Measurements from ENCODE around the gene SENP3.
"Not testable (repeated sequence)": the region's sequence is repeated elsewhere in the genome, so short reads cannot be mapped to it uniquely, and the experiment has no call there.

Gene SENP3

DNA sequence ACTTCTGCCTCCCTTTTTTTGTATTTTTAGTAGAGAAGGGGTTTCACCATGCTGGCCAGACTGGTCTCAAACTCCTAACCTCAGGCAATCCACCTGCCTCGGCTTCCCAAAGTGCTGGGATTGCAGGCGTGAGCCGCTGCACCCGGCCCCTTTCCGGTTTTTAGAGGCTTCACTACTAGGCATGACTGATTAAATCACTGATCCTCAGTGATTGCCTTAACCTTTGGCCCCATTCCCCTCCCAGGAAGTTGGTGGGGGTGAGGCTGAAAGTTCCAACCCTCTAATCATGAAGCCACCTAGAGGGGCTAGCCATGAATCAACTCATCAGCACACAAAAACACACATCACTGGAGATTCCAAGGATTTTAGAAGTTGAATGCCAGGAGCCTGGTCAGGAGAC is 35.8 kb downstream of the SENP3 start:
- DNase-seq, result not testable (repeated sequence)

DNA sequence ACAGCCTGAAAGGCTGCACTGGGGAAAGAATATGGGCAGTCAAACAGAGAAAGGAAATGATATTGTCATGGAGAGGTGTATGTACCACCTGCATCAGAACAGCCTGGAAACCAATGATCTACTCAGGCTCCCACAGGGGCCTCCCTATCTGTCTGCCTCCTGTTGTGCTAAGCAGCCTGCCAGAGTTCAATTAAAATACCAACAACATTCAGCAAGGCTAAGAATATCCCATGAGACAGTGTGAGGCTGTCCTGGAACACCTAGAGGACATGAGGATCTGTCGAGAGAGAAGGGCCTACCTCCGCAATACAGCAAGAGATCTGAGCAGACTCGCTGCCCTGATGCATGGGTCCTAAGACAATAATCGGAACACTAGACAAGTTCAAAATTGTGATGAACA is 44.6 kb downstream of the SENP3 start:
- no peak for DNase-seq

DNA sequence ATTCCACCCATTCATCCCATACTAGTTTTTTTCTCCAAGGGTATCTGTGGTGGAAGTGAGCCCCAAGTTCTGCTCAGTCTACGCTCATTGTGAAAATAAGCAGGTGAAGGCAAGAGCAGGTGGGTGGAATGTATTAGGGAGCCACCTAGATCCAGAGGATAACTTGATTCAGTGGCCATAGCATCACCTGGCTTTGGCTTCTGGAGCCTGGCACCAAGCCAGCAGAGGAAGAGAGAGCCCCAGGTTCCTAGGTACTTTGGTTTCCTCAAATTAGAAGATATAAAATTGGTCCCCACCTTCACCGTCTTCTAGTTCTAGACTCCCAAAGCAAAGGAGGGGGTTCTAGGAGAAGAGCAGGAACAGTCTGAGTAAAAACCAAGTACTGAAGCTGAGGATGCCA is 48.9 kb downstream of the SENP3 start:
- DNase-seq, result no peak

DNA sequence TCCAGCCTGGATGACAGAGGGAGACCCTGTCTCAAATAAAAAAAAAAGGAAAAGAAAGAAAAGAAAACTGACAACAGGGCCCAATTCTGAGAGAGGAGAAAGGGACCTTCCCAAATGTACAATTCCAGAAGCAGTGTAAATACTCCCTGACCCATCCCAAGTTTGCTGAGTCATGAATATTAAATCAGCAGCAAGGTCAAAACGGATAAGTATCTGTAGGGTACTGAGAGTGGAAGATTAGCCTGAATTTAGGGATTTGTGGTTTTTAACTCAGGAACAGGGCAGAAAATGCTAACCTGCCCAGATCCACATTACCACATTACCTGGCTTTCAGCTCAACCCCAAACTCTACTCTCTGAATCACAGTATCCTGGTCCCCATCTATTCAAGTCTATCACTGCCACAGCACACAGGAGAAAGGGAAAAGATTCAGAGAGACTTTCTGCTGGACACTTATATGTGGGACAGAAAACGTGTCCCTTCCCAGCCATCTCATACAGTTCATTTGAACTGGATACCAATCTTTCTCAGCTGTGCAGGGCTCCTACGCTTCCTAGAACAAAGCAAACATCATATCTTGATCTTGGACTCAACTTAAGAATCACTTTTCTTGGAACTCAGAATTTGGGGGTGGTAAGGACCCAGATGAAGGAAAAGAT is 50.0 kb downstream of the SENP3 start:
- DNase-seq, result no peak

DNA sequence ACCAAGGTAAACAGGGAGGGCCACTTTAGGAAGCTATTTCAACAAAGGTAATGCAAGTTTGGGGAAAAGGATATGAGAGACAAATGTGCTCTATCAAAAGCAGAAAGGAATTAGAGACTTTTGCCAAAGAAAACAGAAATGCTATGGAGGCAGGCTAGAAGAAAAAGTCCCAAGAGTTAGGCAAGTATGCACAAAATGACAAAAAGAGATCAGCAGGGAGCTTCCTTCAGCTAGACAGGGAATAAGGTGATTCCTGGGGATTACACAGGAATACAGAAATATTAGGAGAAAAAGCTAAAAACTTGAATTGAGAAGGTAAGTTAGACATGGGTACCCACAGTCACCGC is 50.5 kb downstream of the SENP3 start:
- DNase-seq, result no peak

DNA sequence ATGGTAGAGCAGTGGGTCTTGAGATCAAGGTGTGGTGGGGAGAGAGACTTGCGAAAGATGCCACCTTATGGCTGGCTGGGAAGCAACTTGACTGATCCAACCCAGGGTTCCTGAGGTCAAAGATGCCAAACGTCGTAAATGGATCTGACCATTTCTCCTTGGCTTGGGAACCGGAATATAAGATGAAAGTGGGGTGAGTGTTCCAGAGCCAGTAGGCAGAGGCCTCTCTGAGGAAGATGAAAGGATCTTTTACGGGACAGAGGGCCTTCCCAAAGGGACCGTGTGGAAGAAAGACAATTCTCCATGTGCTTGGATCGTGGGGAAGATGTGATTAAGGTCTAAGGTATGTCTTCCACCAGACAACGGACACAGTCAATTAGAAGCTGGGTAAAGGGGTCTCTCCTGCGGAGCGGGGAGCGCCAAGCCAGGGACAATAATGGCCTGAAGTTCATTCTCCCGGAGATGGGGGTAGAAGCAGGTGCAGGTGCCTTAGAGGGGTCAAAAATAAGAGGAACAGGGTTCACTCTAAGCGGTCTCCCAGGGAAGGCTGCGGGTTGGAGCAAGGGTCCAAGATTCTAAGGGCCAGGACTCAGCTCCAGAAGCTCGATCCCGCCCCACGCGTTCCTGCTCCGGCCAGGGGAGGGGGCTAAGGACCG is 52.2 kb downstream of the SENP3 start:
- DNase-seq, result no peak

DNA sequence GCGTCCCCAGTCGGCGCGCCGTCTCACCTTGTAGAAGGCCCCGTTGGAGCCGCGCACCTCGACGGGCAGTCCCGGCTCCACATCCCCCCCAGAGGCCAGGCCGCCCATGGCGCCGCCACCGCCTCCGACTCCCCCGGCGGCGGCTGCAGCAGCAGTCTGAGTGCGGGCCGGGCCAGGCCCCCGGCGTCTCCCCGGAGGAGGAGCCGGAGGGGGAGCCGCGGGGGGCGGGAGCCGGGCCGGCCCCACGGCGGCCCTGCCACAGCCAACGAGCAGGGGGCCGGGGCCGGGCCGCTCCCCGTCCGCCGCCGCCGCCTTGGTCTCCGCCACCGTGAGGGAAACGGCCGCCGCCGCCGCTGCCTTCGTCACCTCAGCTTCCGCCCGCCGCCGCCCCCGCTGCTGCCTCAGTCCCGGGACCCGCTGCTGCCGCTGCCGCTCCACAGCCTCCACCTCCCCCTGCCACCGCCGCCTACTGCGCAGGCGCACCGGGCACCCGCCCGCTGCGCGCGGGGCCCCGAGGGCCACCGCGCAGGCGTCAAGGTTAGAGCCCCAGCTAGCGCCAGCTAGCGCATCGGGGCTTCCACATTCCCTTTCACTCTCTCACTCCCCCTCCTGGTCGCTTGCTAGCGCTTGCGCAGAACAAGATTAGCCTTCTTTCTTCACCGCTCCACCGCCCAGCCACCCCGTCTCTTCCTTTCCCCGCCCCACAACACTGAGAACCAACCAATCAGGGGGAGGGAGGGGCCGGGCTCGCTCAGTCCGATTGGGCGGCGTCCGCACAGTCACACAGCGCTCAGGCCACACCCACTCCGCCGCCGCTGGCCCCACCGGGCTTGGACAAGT is 52.9 kb downstream of the SENP3 start, which contains the start of gene FXR2:
Gene FXR2 (minus strand): TSS at position 473 of the 840 bp plus-strand sequence. CDS start 365 bp downstream, at position 108.
- peak; percentile 98 for DNase-seq

DNA sequence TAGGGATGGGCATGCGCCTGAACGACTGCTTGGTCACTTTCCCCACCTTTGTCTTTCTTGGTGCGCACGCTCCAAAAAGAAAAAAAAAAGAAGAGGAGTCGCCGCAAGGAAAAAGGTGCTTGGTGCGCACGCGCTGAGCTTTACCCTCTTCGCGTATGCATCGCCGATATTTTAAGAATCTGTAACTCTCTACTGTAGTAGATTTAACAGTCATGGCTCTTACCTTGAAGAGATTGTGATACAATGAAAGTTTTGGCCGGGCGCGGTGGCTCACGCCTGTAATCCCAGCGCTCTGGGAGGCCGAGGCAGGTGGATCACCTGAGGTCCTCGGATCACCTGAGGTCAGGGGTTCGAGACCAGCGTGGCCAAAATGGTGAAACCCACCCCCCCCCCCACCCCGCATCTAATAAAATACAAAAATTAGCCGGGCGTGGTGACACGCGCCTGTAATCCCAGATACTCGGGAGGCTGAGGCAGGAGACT is 53.6 kb downstream of the SENP3 start:
- DNase-seq, result no peak

DNA sequence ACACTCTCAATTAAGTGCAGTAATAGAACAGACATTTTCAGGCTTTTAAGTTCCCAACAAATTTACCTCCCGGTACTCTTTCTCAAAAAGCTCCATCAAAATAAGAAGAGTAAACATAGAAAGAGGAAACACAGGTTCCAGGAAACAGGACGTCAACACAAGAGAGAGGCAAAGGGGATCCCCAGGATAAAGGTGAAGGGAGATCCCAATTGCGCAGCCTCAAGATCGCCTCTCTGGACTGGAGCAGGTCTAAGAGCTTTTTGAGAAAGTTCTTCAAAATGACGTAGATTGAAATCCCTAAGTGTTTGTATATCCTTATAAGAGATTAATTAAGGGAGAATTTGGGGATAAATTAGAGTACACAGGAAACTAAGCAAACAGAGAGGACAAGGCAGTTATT is 56.9 kb downstream of the SENP3 start:
- DNase-seq, result no peak

DNA sequence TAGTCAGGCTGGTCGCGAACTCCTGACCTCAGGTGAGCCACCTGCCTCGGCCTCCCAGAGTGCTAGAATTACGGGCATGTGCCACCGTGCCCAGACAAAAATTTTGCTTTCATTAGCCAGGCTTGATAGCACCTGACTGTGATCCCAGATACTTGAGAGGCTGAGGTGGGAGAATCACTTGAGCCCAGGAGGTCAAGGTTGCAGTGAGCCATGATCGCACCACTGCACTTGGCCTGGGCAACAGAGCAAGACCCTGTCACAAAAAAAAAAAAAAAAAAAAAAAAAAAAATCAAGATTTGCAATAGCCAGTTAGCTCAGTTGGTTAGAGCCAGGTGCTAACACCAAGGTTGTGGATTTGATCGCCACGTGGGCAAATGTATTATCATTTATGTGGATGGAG is 59.1 kb downstream of the SENP3 start:
- DNase-seq, result no peak
